Lower lobe of right lung (tissue), 2 donors: ENCODE results near the gene TFG. TPM values are rescaled to one million over a fixed set of nuclear protein-coding genes. Genes with fewer than 3 reads are reported as not detected.

Source experiments
- ATAC-seq, 2 donors: fragments of 200-7000 bp; cut with Tn5 transposase; one replicate each; pipeline ENCODE4 v1.9.1; 2020 to 2022; ENCODE audit warnings: mild to moderate bottlenecking in 2 of 2, moderate library complexity in 2 of 2
- DNase-seq: peaks from one replicate; pipeline ENCODE4 v3.0.0-alpha.2; 2020
- H3K27ac ChIP-seq: fragments of 200-600 bp; one replicate; pipeline ENCODE4 v1.8.0; 2022
- H3K27me3 ChIP-seq: fragments of 200-600 bp; one replicate; pipeline ENCODE4 v1.8.0; 2022; ENCODE audit warnings: low read depth
- H3K36me3 ChIP-seq: fragments of 200-600 bp; one replicate; pipeline ENCODE4 v1.8.0; 2022; ENCODE audit warnings: mild to moderate bottlenecking
- H3K4me1 ChIP-seq: fragments of 200-600 bp; one replicate; pipeline ENCODE4 v1.8.0; 2022
- H3K4me3 ChIP-seq: fragments of 200-600 bp; one replicate; pipeline ENCODE4 v1.8.0; 2022; ENCODE audit warnings: mild to moderate bottlenecking
- H3K9me3 ChIP-seq: fragments of 200-600 bp; one replicate; pipeline ENCODE4 v1.8.0; 2022
- CTCF ChIP-seq: fragments of 200-600 bp; IDR thresholded peaks from one replicate; pipeline ENCODE4 v1.8.0; 2022; ENCODE audit warnings: antibody characterized with exemption, mild to moderate bottlenecking
- intact Hi-C: fragments of 100-400 bp; cut with DNase I; formaldehyde crosslinking; loops from one replicate; pipeline ENCODE4 v1.11.0; 2022
- total RNA-seq: library from RNA; stranded (reverse); fragmentation: NEBNext Ultra II Directional; extraction: Animal tissue kit (Norgen Biotek cat#: 25700); gene quantifications from one replicate; pipeline ENCODE4 v1.2.1, GENCODE V29; 2021
- donor health status: DM: no; HTN: yes; CAD: no; lungs with severe emphysema.

TFG gene
- total RNA-seq, 1 donor from 2014 or later, result 57.5 TPM

DNA sequence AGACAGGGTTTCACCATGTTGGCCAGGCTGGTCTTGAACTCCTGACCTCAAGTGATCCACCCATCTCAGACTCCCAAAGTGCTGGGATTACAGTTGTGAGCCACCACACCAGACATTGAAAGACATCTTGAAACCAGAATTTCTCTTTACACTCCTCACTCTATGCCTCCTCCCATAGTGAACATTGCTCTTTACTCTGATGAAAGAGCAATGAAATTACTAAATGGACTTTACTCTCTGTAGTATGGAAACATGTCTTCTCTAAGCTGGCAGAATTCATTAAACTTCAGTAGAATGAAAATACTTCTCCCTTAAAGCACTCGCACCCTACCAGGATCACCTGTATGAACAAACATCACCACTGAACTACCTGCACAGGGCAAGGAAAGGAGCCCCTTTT is 27.8 kb upstream of the TFG start:
- ATAC-seq (no peak), DNase-seq (no peak)
- H3K27ac ChIP-seq, result no peak overlapping the region
- no peaks in the 10 kb centered on the region for H3K4me1 ChIP-seq
- no peaks in the 10 kb centered on the region for H3K9me3 ChIP-seq
- H3K27me3 ChIP-seq, result no peaks in the 10 kb centered on the region
- no peaks in the 10 kb centered on the region for H3K36me3 ChIP-seq
- no peak overlapping the region for H3K4me3 ChIP-seq
- intact Hi-C loops, result no loop called here
- no peak for TF ChIP-seq CTCF

GRCh38 chr3:100682056-100682853 is 27.0 kb upstream of the TFG start:
- intact Hi-C loops, result no loop called here
- Histone ChIP-seq H3K9me3 (no peaks in the 10 kb centered on the region), H3K36me3 (no peaks in the 10 kb centered on the region), H3K4me3 (peak overlapping the region; percentile 19), H3K4me1 (no peaks in the 10 kb centered on the region), H3K27me3 (no peaks in the 10 kb centered on the region), H3K27ac (no peak overlapping the region)
- TF ChIP-seq CTCF, result no peak
- ATAC-seq (peak; percentile 40 to 86), DNase-seq (peak; percentile 55)

DNA sequence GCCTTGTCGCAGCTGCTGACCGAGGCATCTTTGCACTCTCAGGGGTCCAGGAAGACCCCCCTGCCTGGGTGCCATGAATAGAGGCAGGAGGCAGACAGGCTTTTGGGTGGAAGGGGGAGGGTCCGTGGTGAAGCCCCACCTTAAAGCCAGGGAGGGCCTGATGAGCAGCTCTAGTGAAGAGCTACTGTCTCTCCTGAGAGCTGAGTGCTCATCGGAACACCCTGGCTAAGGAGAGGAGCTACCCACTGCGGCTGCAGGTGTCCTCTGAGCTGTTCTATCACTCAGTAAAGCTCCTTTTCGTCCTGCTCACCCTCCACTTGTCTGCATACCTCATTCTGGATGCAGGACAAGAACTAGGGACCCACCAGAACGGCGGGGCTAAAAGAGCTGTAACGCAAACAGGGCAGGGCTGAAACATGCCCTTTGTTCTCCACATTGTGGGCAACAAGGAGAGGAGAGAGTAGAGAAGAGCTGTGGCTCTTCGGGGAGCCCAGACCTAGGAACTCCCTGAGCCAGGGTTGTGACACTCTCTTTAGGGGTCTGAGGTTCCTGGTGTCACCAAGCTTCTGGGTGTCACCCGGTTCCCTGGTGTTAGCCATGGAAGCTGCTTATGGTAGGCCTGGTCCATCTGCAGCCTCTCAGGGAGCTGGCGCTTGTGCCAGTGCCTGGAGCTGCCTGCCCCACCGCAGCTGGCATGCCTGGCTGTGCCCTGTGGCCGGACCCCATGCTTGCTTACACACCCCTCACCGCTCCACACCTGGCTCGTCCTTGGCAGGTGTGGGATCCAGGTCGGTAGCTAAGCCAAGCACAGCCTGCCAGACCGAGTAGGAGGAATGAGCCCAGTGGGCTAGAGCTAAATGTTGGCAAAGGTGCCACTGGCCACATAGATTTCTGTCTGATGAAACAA is 26.2 kb upstream of the TFG start:
- Histone ChIP-seq H3K4me1 (no peaks in the 10 kb centered on the region), H3K27ac (no peak overlapping the region), H3K27me3 (no peaks in the 10 kb centered on the region), H3K4me3 (no peak overlapping the region), H3K36me3 (no peaks in the 10 kb centered on the region), H3K9me3 (no peaks in the 10 kb centered on the region)
- intact Hi-C loops, result no loop called here
- DNase-seq (no peak), ATAC-seq (peak in 1 of 2 donors; percentile 50)
- TF ChIP-seq CTCF, result no peak

GRCh38 chr3:100693225-100693624 is 16.1 kb upstream of the TFG start:
- no peaks in the 10 kb centered on the region for H3K4me1 ChIP-seq
- H3K9me3 ChIP-seq, result no peaks in the 10 kb centered on the region
- no peak for TF ChIP-seq CTCF
- H3K36me3 ChIP-seq, result no peaks in the 10 kb centered on the region
- intact Hi-C loops, result no loop called here
- no peak for DNase-seq
- H3K27me3 ChIP-seq, result no peaks in the 10 kb centered on the region
- H3K27ac ChIP-seq, result no peak overlapping the region
- H3K4me3 ChIP-seq, result no peak overlapping the region
- no peak for ATAC-seq

GRCh38 chr3:100695696-100696095 is 13.6 kb upstream of the TFG start:
- DNase-seq (no peak), ATAC-seq (no peak)
- no peak overlapping the region for H3K27ac ChIP-seq
- no peak for TF ChIP-seq CTCF
- no peaks in the 10 kb centered on the region for H3K4me1 ChIP-seq
- H3K4me3 ChIP-seq, result no peak overlapping the region
- no peaks in the 10 kb centered on the region for H3K9me3 ChIP-seq
- no peaks in the 10 kb centered on the region for H3K36me3 ChIP-seq
- H3K27me3 ChIP-seq, result no peaks in the 10 kb centered on the region
- intact Hi-C loops, result no loop called here
